ENCODE measurements around the gene CIRBP. TPM values are rescaled to one million over a fixed set of nuclear protein-coding genes. Genes with fewer than 3 reads are reported as not detected.

CIRBP gene
- total RNA-seq, 1 experiment from 2014 or later, result 263 TPM

- Histone ChIP-seq H3K14ac (ENCODE audit: insufficient read depth, low read length) (no peak overlapping the region), H4K20me1 (ENCODE audit: control insufficient read depth, insufficient read depth, insufficient read length) (no peaks in the 10 kb centered on the region), H3K23me2 (ENCODE audit: insufficient read length, low read depth, low read length, poor library complexity, severe bottlenecking) (peaks cover 8% of the 10 kb centered on the region), H3K18ac (ENCODE audit: insufficient read length, low read depth, low read length) (no peak overlapping the region), H3K27me3 (ENCODE audit: insufficient read depth, low read length) (no peaks in the 10 kb centered on the region), H3K79me1 (ENCODE audit: insufficient read depth, low read depth, low read length, poor library complexity, severe bottlenecking) (no peaks in the 10 kb centered on the region), H2AK5ac (ENCODE audit: insufficient read length, low read length) (no peak overlapping the region), H2BK20ac (ENCODE audit: low read depth, low read length, poor library complexity, severe bottlenecking) (no peak overlapping the region), H2BK15ac (ENCODE audit: low read depth, low read length) (no peak overlapping the region), H3K4ac (ENCODE audit: low read depth, low read length) (no peak overlapping the region), H3K23ac (ENCODE audit: insufficient read length, low read depth, low read length) (no peak overlapping the region), H3K4me2 (ENCODE audit: insufficient read depth, insufficient read length, low read length) (no peak overlapping the region), H3K56ac (ENCODE audit: insufficient read length, low read depth, low read length) (no peak overlapping the region), H3K9me3 (ENCODE audit: control insufficient read depth, low read depth, low read length) (no peaks in the 10 kb centered on the region), H3K9ac (ENCODE audit: extremely low read depth, insufficient read length, low read length) (no peak overlapping the region), H4K91ac (ENCODE audit: insufficient read length, low read depth, low read length) (no peak overlapping the region), H3K79me2 (ENCODE audit: insufficient read depth, low read length) (no peaks in the 10 kb centered on the region), H2BK120ac (ENCODE audit: low read depth, low read length, poor library complexity, severe bottlenecking) (no peak overlapping the region), H2BK5ac (ENCODE audit: insufficient read length, low read length) (no peak overlapping the region), H3K27ac (ENCODE audit: insufficient read length, low read depth, low read length) (no peak overlapping the region), H4K8ac (replicated peaks; ENCODE audit: insufficient read length, low read depth, low read length) (no peak overlapping the region), H4K5ac (ENCODE audit: insufficient read length, low read depth, low read length) (no peak overlapping the region), H3T11ph (ENCODE audit: low read length) (no peak overlapping the region), H2AFZ (ENCODE audit: low read length) (no peak overlapping the region), H3K4me1 (ENCODE audit: insufficient read depth, low read length) (no peaks in the 10 kb centered on the region), H2BK12ac (ENCODE audit: insufficient read length, low read depth, low read length) (no peak overlapping the region)
- H3K4me1 Mint-ChIP-seq, result peaks cover 8 to 12% of the 10 kb centered on the region in 2 experiments
- no peak for TF ChIP-seq CTCF (conservative IDR thresholded peaks at IDR 0.05)
- no peak overlapping the region for H3K4me3 Mint-ChIP-seq
- no peak overlapping the region for H3K27ac Mint-ChIP-seq
- H3K9me3 Mint-ChIP-seq, result no peaks in the 10 kb centered on the region
- peaks cover 1% of the 10 kb centered on the region; the same call in 1 of the 2 replicates for H3K27me3 Mint-ChIP-seq (ENCODE audit: low read depth)
- DNase-seq, result no peak
- peaks cover 0 to 30% (median 19%) of the 10 kb centered on the region in 3 experiments; a peak in 5 of 7 replicates for H3K36me3 Mint-ChIP-seq (ENCODE audit: insufficient read depth in 1 of 3, low read depth in 3 of 3)
- WGBS (ENCODE audit: extremely low coverage, insufficient read length, low lambda C conversion rate), result no CpG with 5 or more reads among the region's 45 CpGs
Measured at GRCh38 chr19:1234051-1234954, 34.8 kb upstream of the CIRBP start.
